ENCODE data around the gene LRBA. TPM values are rescaled to one million over a fixed set of nuclear protein-coding genes. Genes with fewer than 3 reads are reported as not detected.

LRBA gene
- total RNA-seq, 5 donors from 2014 or later (not counting 1 experiment from before 2014, with no cell fraction given): 56.1 to 81.7 (median 56.9) TPM

DNA sequence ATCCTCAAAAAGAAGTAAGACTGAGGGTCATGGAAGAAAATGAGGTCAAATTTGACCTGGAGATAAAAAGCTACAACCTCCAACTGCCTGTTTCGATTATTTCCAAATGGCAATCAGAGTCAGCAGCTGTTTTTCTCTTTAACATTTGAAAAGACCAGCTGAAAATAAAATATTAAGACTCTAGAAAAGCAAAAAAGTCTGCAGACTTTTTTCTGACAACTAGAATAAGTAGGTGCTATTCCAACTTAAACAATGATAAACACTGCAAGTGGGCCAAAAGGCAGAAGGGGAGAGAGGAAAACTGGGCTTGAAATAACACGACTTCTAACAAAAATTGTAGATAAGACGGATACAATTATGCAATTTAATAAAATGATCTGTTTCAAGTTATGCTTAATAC, 110.4 kb downstream of the LRBA start:
- no peak for ATAC-seq (replicated peaks in 1 of 4)
- H3K27ac Mint-ChIP-seq: no peak overlapping the region
- H3K27ac ChIP-seq (ENCODE audit: low read length): no peak overlapping the region
- H3K4me1 Mint-ChIP-seq: peaks cover 18 to 28% (median 22%) of the 10 kb centered on the region in 3 donors
- no peaks in the 10 kb centered on the region for H3K9me3 Mint-ChIP-seq
- H3K36me3 ChIP-seq (ENCODE audit: control insufficient read depth in 2 of 2, extremely low read depth in 1 of 2, insufficient read depth in 1 of 2, low read length in 1 of 2): peaks cover 3 to 23% of the 10 kb centered on the region in 2 donors
- H3K36me3 Mint-ChIP-seq: peaks cover 79% of the 10 kb centered on the region
- H3K9me3 ChIP-seq: no peaks in the 10 kb centered on the region
- no peaks in the 10 kb centered on the region for H3K27me3 Mint-ChIP-seq
- ChIA-PET CTCF (no interaction called here), POLR2A (no interaction called here)
- no peaks in the 10 kb centered on the region for H3K27me3 ChIP-seq (replicated peaks in 1 of 2; ENCODE audit: control insufficient read depth in 2 of 2, extremely low read depth in 1 of 2, insufficient read depth in 2 of 2, low read length in 1 of 2)
- H3K4me3 Mint-ChIP-seq: no peak overlapping the region
- no peak overlapping the region for H3K4me3 ChIP-seq (ENCODE audit: control insufficient read depth in 1 of 2, extremely low read depth in 1 of 2, low read length in 1 of 2)
- H3K4me1 ChIP-seq (ENCODE audit: control insufficient read depth in 1 of 2, extremely low read depth in 1 of 2, insufficient read depth in 2 of 2, low read length in 2 of 2): no peaks in the 10 kb centered on the region
- no peak for DNase-seq
- no CpG with 5 or more reads among the region's 3 CpGs for WGBS (ENCODE audit: insufficient coverage)

DNA sequence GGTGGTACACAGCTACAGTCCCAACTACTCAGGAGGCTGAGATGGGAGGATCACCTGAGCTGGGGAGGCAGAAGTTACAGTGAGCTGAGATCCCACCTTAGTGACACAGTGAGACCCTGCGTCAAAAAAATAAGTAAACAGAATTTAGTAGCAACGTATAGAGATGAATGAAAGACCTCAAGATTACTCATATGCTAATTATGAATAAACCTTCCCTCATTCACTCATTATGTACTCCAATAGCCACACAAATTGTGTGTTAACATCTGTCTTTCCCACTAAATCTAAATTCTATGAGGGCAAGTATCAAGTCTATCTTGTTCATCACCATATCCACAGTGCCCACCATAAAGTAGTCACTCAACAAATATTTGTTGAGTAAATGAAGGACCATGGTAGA, 111.5 kb downstream of the LRBA start:
- H3K36me3 ChIP-seq (ENCODE audit: control insufficient read depth in 2 of 2, extremely low read depth in 1 of 2, insufficient read depth in 1 of 2, low read length in 1 of 2): peaks cover 3 to 32% of the 10 kb centered on the region in 2 donors

DNA sequence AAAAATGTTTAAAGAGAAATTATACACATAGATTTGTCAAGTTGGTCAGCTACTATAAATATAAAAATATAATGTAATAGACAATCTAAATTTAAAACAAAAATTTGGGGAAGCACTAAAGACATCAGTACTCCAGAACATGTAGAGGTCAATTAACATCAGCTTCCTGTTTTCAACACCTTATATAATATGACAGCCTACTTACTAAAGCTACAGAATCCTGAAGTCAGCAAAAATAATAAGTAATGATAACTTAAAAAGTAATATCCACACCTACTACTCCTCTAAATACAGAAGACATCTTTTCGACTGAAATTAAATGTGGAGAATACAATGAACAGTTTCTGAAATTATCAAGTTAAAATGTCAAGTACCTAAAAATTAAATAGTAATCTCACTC, 118.6 kb downstream of the LRBA start:
- Mint-ChIP-seq H3K27me3 (no peaks in the 10 kb centered on the region), H3K4me3 (no peak overlapping the region), H3K27ac (no peak overlapping the region), H3K4me1 (no peaks in the 10 kb centered on the region), H3K9me3 (peaks cover 0 to 3% (median 0%) of the 10 kb centered on the region in 3 donors), H3K36me3 (peaks cover 56% of the 10 kb centered on the region)
- DNase-seq (no peak), ATAC-seq (replicated peaks in 1 of 4) (no peak)
- Histone ChIP-seq H3K4me3 (ENCODE audit: control insufficient read depth in 1 of 2, extremely low read depth in 1 of 2, low read length in 1 of 2) (no peak overlapping the region), H3K4me1 (ENCODE audit: control insufficient read depth in 1 of 2, extremely low read depth in 1 of 2, insufficient read depth in 2 of 2, low read length in 2 of 2) (no peaks in the 10 kb centered on the region), H3K9me3 (no peaks in the 10 kb centered on the region), H3K27me3 (replicated peaks in 1 of 2; ENCODE audit: control insufficient read depth in 2 of 2, extremely low read depth in 1 of 2, insufficient read depth in 2 of 2, low read length in 1 of 2) (no peaks in the 10 kb centered on the region), H3K27ac (ENCODE audit: low read length) (no peak overlapping the region), H3K36me3 (ENCODE audit: control insufficient read depth in 2 of 2, extremely low read depth in 1 of 2, insufficient read depth in 1 of 2, low read length in 1 of 2) (peaks cover 0 to 28% of the 10 kb centered on the region in 2 donors)
- POLR2A ChIA-PET: no interaction called here
- CTCF ChIA-PET: interaction anchor here (0.6 to 0.8 kb wide), 3 partner anchors 18 to 828 kb away, joined by 3 to 4 read pairs (median 3); no protein-coding TSS in a partner anchor
- WGBS (ENCODE audit: insufficient coverage): no CpG with 5 or more reads among the region's 1 CpG

More for the DNA sequence above, 111.5 kb downstream of the LRBA start:
- Mint-ChIP-seq H3K9me3 (no peaks in the 10 kb centered on the region), H3K4me3 (no peak overlapping the region), H3K27ac (no peak overlapping the region), H3K27me3 (no peaks in the 10 kb centered on the region), H3K36me3 (peaks cover 76% of the 10 kb centered on the region), H3K4me1 (peaks cover 12 to 21% (median 15%) of the 10 kb centered on the region in 3 donors)
- H3K4me3 ChIP-seq (ENCODE audit: control insufficient read depth in 1 of 2, extremely low read depth in 1 of 2, low read length in 1 of 2): no peak overlapping the region
- no peak overlapping the region for H3K27ac ChIP-seq (ENCODE audit: low read length)
- no peak for DNase-seq
- WGBS (ENCODE audit: insufficient coverage): no CpG with 5 or more reads among the region's 2 CpGs
- H3K27me3 ChIP-seq (replicated peaks in 1 of 2; ENCODE audit: control insufficient read depth in 2 of 2, extremely low read depth in 1 of 2, insufficient read depth in 2 of 2, low read length in 1 of 2): no peaks in the 10 kb centered on the region
- CTCF ChIA-PET: no interaction called here
- POLR2A ChIA-PET: no interaction called here
- no peaks in the 10 kb centered on the region for H3K4me1 ChIP-seq (ENCODE audit: control insufficient read depth in 1 of 2, extremely low read depth in 1 of 2, insufficient read depth in 2 of 2, low read length in 2 of 2)
- ATAC-seq (replicated peaks in 1 of 4): no peak
- no peaks in the 10 kb centered on the region for H3K9me3 ChIP-seq

DNA sequence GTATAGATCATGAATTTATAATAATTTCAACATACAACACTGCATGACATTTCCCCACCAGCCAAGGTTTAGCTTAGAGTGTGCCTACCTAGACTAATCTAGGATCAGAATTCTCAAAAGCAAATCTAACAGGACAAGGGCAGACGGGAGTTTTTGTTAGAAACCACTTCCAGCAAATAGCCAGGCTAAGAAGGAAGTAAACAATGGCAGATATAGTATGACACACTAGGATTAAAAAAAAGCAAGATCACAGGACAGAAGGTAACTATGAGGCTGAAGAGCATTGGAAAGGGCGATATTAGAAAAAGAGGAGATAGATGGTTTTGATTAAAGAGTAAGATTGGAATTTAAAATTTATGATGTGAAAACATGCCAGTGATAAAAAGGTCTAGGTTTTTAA, 124.8 kb downstream of the LRBA start:
- H3K27ac Mint-ChIP-seq: peak overlapping the region; percentile 2 to 6
- no peak overlapping the region for H3K4me3 Mint-ChIP-seq
- no peak overlapping the region for H3K27ac ChIP-seq (ENCODE audit: low read length)
- ATAC-seq (replicated peaks in 1 of 4) (no peak), DNase-seq (no peak)
- CTCF ChIA-PET: no interaction called here
- H3K36me3 Mint-ChIP-seq: peaks cover 48% of the 10 kb centered on the region
- H3K9me3 Mint-ChIP-seq: no peaks in the 10 kb centered on the region
- H3K4me1 ChIP-seq (ENCODE audit: control insufficient read depth in 1 of 2, extremely low read depth in 1 of 2, insufficient read depth in 2 of 2, low read length in 2 of 2): peaks cover 0 to 2% of the 10 kb centered on the region in 2 experiments
- peaks cover 13 to 19% (median 13%) of the 10 kb centered on the region in 3 donors for H3K4me1 Mint-ChIP-seq
- peaks cover 6 to 7% of the 10 kb centered on the region in 2 donors for H3K36me3 ChIP-seq (ENCODE audit: control insufficient read depth in 2 of 2, extremely low read depth in 1 of 2, insufficient read depth in 1 of 2, low read length in 1 of 2)
- H3K27me3 ChIP-seq (replicated peaks in 1 of 2; ENCODE audit: control insufficient read depth in 2 of 2, extremely low read depth in 1 of 2, insufficient read depth in 2 of 2, low read length in 1 of 2): no peaks in the 10 kb centered on the region
- H3K27me3 Mint-ChIP-seq: no peaks in the 10 kb centered on the region
- no peak overlapping the region for H3K4me3 ChIP-seq (ENCODE audit: control insufficient read depth in 1 of 2, extremely low read depth in 1 of 2, low read length in 1 of 2)
- no peaks in the 10 kb centered on the region for H3K9me3 ChIP-seq
- POLR2A ChIA-PET: no interaction called here
- WGBS (ENCODE audit: insufficient coverage): 100% methylated on average over 1 of the region's 2 CpGs

DNA sequence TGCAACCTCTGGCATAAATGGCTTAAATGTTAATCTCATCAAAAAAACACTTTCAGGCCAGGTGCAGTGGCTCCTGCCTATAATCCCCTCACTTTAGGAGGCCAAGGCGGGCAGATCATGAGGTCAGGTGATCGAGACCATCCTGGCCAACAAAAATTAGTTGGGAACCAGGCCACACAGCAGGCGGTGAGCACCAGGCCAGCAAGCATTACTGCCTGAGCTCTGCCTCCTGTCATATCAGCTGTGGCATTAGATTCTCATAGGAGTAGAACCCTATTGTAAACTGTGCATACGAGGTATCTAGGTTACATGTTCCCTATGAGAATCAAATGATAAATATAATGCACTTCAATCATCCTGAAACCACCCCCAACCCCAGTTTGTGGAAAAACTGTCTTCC, 125.8 kb downstream of the LRBA start:
- ATAC-seq (replicated peaks in 1 of 4): no peak
- DNase-seq: no peak
- Histone ChIP-seq H3K27me3 (replicated peaks in 1 of 2; ENCODE audit: control insufficient read depth in 2 of 2, extremely low read depth in 1 of 2, insufficient read depth in 2 of 2, low read length in 1 of 2) (no peaks in the 10 kb centered on the region), H3K27ac (ENCODE audit: low read length) (no peak overlapping the region), H3K36me3 (ENCODE audit: control insufficient read depth in 2 of 2, extremely low read depth in 1 of 2, insufficient read depth in 1 of 2, low read length in 1 of 2) (peaks cover 6 to 9% of the 10 kb centered on the region in 2 donors), H3K4me1 (ENCODE audit: control insufficient read depth in 1 of 2, extremely low read depth in 1 of 2, insufficient read depth in 2 of 2, low read length in 2 of 2) (peaks cover 0 to 4% of the 10 kb centered on the region in 2 experiments), H3K4me3 (ENCODE audit: control insufficient read depth in 1 of 2, extremely low read depth in 1 of 2, low read length in 1 of 2) (no peak overlapping the region), H3K9me3 (no peaks in the 10 kb centered on the region)
- Mint-ChIP-seq H3K9me3 (no peaks in the 10 kb centered on the region), H3K27ac (no peak overlapping the region), H3K4me3 (no peak overlapping the region), H3K4me1 (peaks cover 13 to 22% (median 15%) of the 10 kb centered on the region in 3 donors), H3K36me3 (peaks cover 48% of the 10 kb centered on the region), H3K27me3 (no peaks in the 10 kb centered on the region)
- ChIA-PET POLR2A (no interaction called here), CTCF (no interaction called here)
- WGBS (ENCODE audit: insufficient coverage): 100% methylated on average over 2 of the region's 4 CpGs

DNA sequence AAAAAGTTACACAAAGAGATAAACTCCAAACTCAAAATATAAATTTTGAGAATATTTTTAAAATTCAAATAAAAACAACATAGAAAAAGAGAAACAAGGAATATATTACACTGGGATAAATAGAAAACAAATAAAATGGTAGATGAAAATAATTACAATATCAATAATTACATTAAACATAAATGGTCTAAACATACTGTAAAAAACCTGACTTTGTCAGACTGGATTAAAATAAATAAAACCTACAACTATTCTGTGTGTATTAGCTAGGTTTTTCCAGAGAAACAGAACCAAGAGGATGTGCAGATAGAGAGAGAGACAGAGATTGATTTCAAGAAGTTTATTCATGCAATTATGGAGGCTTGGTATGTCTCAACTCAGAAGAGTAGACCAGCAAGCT, 126.5 kb downstream of the LRBA start:
- ChIA-PET POLR2A (no interaction called here), CTCF (interaction anchor here in 1 of 2 donors (0.6 kb wide), 1 partner anchor 22 kb away, joined by 3 read pairs; no protein-coding TSS in a partner anchor)
- H3K36me3 ChIP-seq (ENCODE audit: control insufficient read depth in 2 of 2, extremely low read depth in 1 of 2, insufficient read depth in 1 of 2, low read length in 1 of 2): peaks cover 6 to 11% of the 10 kb centered on the region in 2 donors
- H3K27ac ChIP-seq (ENCODE audit: low read length): no peak overlapping the region
- DNase-seq: no peak
- Mint-ChIP-seq H3K4me3 (no peak overlapping the region), H3K36me3 (peaks cover 48% of the 10 kb centered on the region), H3K27ac (no peak overlapping the region), H3K4me1 (peaks cover 13 to 24% (median 17%) of the 10 kb centered on the region in 3 donors), H3K27me3 (no peaks in the 10 kb centered on the region), H3K9me3 (no peaks in the 10 kb centered on the region)
- H3K9me3 ChIP-seq: no peaks in the 10 kb centered on the region
- ATAC-seq (replicated peaks in 1 of 4): no peak
- H3K4me3 ChIP-seq (ENCODE audit: control insufficient read depth in 1 of 2, extremely low read depth in 1 of 2, low read length in 1 of 2): no peak overlapping the region
- peaks cover 0 to 4% of the 10 kb centered on the region in 2 experiments for H3K4me1 ChIP-seq (ENCODE audit: control insufficient read depth in 1 of 2, extremely low read depth in 1 of 2, insufficient read depth in 2 of 2, low read length in 2 of 2)
- H3K27me3 ChIP-seq (replicated peaks in 1 of 2; ENCODE audit: control insufficient read depth in 2 of 2, extremely low read depth in 1 of 2, insufficient read depth in 2 of 2, low read length in 1 of 2): no peaks in the 10 kb centered on the region

DNA sequence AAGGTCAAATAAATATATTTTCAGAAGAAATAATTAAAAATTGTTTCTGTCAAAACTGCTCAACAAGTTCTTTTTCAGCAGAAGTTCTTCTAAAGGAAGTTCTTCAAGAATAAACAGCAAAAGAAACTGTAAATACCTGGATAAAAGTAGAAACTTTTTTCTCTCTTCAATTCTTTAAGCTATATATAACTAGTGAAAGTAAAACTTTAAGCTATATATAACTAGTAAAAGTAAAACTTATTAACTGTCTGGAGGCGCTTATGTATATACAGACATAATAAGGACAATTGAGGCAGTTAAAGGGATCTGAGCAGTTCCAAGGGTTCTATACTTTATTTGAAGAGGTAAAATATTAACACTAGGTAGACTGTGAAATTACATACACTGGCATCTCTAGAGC, 126.9 kb downstream of the LRBA start:
- Mint-ChIP-seq H3K4me3 (no peak overlapping the region), H3K4me1 (peaks cover 13 to 24% (median 17%) of the 10 kb centered on the region in 3 donors), H3K27ac (peak overlapping the region in 1 of 2 donors; percentile 12), H3K9me3 (no peaks in the 10 kb centered on the region), H3K27me3 (no peaks in the 10 kb centered on the region), H3K36me3 (peaks cover 48% of the 10 kb centered on the region)
- WGBS (ENCODE audit: insufficient coverage): no CpG with 5 or more reads among the region's 1 CpG
- Histone ChIP-seq H3K27ac (ENCODE audit: low read length) (no peak overlapping the region), H3K4me3 (ENCODE audit: control insufficient read depth in 1 of 2, extremely low read depth in 1 of 2, low read length in 1 of 2) (no peak overlapping the region), H3K36me3 (ENCODE audit: control insufficient read depth in 2 of 2, extremely low read depth in 1 of 2, insufficient read depth in 1 of 2, low read length in 1 of 2) (peaks cover 6 to 11% of the 10 kb centered on the region in 2 donors), H3K27me3 (replicated peaks in 1 of 2; ENCODE audit: control insufficient read depth in 2 of 2, extremely low read depth in 1 of 2, insufficient read depth in 2 of 2, low read length in 1 of 2) (no peaks in the 10 kb centered on the region), H3K4me1 (ENCODE audit: control insufficient read depth in 1 of 2, extremely low read depth in 1 of 2, insufficient read depth in 2 of 2, low read length in 2 of 2) (peaks cover 0 to 4% of the 10 kb centered on the region in 2 experiments), H3K9me3 (no peaks in the 10 kb centered on the region)
- ChIA-PET POLR2A (no interaction called here), CTCF (interaction anchor here (0.6 to 0.9 kb wide), 2 partner anchors 22 to 662 kb away, joined by 3 to 4 read pairs; no protein-coding TSS in a partner anchor)
- ATAC-seq (replicated peaks in 1 of 4) (no peak), DNase-seq (no peak)
